GDM1 (cell line): ENCODE results near the gene SLC5A9.
"Not testable (repeated sequence)": the region's sequence is repeated elsewhere in the genome, so short reads cannot be mapped to it uniquely, and the experiment has no call there.

Experiments
- DNase-seq: peaks from one replicate; lab custom pipeline; 2025; lab: John Stamatoyannopoulos, UW

SLC5A9 gene

DNA sequence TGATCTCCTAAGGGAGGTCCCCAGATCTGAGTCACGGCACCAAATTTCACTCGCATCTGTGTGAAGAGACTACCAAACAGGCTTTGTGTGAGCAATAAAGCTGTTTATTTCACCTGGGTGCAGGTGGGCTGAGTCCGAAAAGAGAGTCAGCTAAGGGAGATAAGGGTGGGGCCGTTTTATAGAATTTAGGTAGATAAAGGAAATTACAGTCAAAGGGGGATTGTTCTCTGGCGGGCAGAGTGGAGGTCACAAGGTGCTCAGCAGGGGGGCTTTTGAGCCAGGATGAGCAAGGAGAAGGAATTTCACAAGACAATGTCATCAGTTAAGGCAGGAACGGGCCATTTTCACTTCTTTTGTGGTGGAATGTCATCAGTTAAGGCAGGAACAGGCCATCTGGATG, 8.2 kb upstream of the SLC5A9 start:
- not testable (repeated sequence) for DNase-seq

DNA sequence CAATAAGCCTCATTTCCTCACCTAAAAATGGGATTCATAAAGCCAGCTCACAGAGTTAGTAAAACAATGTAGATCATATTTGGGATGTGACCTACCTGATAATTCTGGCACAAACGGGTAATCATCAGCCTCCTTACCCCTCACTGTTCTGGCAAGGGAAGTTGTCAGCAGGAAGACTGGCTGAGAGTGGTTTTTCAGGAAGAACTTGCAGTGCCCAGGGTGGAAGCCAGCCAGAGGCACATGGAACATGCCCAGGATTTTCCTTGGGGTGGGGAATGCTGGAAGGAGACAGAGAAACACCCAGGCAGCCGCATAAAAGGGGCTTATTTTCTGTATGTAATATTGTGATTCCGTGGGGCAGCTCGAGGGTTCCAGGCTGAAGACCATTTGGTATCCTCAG, 7.7 kb upstream of the SLC5A9 start:
- DNase-seq = no peak

GRCh38 chr1:48215222-48215621, 7.3 kb upstream of the SLC5A9 start:
- no peak for DNase-seq

GRCh38 chr1:48215889-48216288, 6.6 kb upstream of the SLC5A9 start:
- no peak for DNase-seq

GRCh38 chr1:48216313-48216712, 6.2 kb upstream of the SLC5A9 start:
- no peak for DNase-seq

DNA sequence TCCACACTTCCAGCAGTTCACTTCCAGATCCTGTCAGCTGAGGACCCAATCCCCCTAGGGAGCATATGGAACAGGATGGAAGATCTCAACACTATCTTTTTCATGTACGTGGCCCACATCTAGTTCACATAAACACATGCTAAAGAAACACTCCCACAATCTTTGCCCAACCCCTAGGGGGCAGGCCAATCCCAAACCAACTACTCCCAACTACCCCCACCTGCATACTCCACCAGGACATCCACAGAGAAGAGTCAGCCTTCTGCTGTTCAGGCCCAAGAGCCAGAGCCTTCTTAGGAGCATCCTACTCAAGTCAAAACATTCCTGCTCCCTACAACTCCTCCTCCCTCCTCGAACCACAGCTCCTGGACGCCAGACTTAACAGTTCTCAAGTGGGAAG, 5.6 kb upstream of the SLC5A9 start:
- DNase-seq = no peak

DNA sequence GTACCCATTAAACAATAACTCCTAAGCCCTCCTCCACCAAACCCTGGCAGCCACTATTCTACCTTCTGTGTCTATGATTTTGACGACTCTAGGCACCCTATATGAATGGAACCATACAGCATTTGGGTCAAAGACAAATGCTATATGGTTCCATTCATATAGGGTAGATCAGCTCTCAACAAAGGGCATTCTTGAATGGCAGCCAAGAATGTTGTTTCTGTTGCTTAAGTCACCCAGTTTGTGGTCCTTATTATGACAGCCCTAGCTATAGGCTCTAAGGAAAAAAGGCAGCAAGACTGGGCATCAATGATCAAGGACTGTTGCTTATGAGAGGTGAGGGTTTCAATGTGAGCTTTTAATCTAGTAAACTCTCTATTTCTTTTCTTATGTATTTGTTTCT, 4.7 kb upstream of the SLC5A9 start:
- DNase-seq = no peak

- no peak for DNase-seq
These were observed 2.7 kb upstream of the SLC5A9 start for GRCh38 chr1:48219803-48220202.

DNA sequence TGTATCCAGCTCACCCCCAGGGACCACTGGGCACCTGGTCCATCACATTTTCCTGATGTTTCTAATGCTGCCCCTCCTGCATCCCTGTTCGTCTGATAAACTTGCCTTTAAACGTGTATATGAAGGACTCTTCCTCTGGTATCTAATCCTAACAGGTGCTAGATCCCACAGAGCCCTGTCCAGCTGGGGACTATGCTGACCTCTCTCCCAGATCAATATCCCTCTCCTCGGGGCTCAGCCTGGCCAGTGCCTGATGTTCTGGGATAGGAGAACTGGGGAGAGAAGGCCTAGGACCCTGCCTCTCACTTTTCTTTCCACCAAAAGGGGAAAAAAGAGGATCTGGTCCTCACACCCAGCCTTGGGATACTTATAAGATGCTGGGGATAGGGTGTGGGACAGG, 1.4 kb upstream of the SLC5A9 start:
- no peak for DNase-seq

DNA sequence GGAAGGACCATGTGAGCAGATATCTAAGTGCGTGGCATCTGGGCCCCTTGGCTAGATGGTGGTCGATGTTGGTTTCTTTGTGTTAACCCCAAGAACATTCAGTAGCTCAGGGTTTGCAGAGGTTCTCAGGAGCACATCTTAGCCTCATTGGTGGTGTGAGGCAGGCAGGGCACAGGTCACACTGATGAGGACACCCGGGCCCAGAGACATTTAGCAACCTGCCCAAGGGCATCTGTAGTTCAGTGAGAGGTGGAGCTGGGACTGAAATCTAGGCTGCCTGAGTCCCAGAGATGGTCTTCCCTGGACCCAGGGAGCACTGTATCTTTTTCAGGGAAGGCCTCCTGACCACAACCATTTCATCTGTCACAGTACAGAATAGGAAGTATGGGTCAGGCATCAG, 859 bp upstream of the SLC5A9 start:
- DNase-seq = no peak

DNA sequence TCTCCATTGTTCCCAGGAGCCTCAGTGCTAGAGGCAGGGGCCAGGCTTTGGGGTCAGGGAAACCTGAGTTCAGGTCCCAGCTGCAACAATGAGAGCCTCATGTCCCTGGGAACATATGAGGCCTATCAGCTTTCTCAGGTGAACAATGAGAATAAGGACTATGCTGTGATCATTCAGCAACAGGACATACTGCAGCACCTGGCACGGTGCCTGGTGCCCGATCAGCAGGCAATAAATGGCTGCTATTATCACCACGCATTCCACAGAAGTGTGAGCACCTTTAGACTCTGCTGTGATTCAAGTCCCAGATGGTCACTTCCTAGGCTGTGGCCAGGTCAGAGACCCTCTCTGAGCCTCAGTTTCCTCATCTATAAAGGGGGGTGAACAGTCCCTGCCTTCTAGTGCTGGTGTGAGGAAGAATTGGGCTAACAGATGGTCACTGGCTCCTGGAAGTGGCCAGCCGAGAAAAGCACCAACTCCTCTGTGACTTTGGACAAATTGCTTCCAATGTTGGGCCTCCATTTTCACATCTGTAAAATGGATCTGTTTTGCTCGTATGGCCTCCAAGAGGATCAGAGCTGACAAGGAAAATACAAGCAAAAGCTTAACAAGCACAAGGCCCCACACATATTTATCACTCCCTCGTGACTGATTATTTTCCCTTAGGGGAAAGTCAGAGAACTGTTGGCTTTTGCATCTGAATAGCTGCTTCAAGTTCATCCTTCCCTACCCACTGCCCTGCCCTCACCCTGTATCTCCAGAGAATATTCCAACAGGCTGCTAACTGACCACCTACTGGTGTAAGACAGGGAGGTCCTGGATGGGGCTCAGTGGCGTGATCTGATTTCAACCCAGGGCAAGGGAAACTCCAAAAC, 1.1 kb downstream of the SLC5A9 start:
- DNase-seq = no peak

GRCh38 chr1:48224791-48225190, 2.3 kb downstream of the SLC5A9 start:
- DNase-seq = no peak

DNA sequence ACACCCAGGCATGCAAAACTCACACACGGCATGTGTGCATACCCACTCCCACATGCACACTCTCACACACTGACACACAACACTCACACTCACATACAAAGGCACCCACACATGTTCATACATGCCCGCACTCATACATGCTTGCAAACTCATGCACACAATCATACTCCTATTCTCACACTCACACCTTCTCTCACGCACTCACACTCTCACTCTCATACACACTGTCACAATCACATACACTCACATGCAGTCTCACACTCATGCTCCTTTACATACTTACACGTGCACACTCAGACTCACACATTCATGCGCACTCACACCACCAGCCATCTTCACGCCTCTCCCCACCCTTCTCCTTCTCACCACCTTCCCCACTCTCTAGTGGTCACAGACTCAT, 3.1 kb downstream of the SLC5A9 start:
- no peak for DNase-seq

GRCh38 chr1:48227165-48228013, 4.9 kb downstream of the SLC5A9 start:
- peak; percentile 56 for DNase-seq

GRCh38 chr1:48228156-48228555, 5.6 kb downstream of the SLC5A9 start:
- DNase-seq = peak; percentile 10

DNA sequence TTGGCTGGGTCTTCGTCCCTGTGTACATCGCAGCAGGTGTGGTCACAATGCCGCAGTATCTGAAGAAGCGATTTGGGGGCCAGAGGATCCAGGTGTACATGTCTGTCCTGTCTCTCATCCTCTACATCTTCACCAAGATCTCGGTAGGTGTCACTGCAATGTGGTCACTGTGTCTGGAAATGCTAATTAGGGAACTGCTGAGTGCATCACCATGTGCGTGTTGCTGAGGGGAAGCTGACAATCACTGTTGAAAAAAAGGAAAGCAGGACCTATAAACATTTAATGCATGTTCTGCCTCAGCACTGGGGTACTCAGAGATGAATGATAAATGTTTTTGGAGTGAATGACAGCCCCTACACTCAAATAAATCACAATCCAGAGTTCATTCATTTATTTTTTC, 6.8 kb downstream of the SLC5A9 start:
- no peak for DNase-seq

DNA sequence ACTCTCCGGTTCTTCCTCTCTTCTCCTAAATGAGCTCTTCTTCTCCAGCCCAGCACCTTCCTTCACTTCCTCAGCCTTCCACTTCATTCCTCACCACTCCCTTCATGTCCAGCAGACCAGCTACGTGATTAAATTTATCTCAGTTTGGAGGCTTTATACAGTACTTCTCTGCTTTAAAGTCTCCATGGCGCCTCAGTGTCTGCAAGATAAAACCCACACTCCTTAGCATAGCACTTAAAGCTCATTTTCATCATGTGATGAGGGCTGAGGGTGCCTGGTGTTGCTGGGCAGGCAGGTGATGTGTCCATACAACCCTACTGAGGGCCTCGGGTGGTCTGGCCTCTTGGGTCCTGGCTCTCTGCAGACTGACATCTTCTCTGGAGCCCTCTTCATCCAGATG, 7.7 kb downstream of the SLC5A9 start:
- DNase-seq = no peak

DNA sequence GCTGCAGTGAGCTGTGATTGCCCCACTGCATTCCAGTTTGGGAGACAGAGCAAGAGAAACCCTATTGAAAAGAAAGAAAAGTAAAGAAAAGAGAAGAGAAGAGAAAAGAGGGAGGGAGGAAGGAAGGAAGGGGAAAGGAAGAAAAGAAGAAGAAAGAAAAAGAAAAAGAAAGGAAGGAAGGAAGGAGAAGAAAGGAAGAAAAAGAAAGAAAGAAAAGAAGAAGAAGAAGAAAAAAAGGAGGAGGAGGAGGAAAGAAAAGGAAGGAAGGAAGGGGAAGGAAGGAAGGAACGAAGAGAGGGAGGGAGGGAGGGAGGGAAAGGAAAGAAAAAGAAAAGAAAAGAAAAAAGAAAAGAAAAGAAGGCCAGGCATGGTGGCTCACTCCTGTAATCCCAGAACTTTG, 10.2 kb downstream of the SLC5A9 start:
- no peak for DNase-seq

GRCh38 chr1:48233666-48234485, 11.4 kb downstream of the SLC5A9 start:
- DNase-seq = no peak

DNA sequence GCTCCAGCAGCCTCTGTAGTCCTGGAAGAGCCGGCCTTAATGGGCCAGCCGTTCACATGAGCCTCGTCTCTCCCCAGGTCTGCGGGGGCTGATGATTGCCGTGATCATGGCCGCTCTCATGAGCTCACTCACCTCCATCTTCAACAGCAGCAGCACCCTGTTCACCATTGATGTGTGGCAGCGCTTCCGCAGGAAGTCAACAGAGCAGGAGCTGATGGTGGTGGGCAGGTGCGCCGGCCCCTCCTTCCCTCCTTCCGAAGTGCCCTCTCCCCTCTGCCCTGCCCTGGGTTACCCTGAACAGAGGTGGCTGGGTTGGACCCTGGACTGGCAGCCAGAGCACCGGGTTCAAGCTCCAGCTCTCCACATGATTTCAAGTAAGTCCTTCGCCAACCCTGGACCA, 13.1 kb downstream of the SLC5A9 start:
- no peak for DNase-seq

DNA sequence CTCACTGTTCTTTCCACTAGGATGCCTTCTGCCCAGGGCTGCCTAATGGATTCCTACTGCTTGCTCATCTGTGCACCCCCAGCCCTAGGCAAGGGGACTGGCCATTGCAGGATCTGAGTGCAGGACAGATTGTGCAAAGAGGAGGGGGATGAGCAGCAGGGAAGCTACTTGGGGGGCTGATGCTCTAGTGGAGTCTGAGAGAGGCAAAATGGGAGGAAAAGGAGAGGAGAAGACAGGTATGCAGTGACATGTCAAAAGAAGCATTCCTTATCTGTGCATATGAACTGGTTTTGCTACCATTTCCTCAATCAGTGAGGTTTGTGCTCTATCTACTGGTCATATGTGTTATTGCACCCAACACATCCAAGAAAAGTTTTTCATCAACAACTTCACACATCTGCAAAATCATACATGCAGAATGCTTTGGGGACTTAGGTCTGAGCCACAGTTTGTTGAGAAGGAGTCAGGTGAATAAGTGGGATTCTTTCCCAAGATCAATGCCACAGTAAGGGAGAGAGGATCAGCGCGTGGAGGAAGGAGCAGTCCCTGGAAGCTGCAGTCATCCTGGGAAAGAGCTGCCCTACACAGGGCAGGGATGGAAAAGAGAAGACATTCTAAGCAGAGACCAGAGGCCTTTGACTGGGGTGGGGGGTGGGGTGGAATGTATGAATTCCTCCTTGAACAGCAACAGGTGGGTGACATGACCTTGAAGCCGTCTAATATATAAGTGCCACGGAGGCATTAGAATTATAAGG, 14.4 kb downstream of the SLC5A9 start:
- peak; percentile 31 for DNase-seq
